Prostate gland (tissue), 2 donors: ENCODE measurements around the gene STAT2. TPM values are rescaled to one million over a fixed set of nuclear protein-coding genes. Genes with fewer than 3 reads are reported as not detected.

Experiments used
- DNase-seq: peaks from one replicate; pipeline ENCODE4 v3.0.0-alpha.2; 2019; ENCODE audit warnings: low spot score
- H3K27ac ChIP-seq, 2 donors: fragments of 200-600 bp; sonication (generic); 2 replicates each; pipeline ENCODE4 v1.5.1; 2017 to 2019
- H3K27me3 ChIP-seq: fragments of 200-600 bp; sonication (generic); replicated peaks from 2 replicates; pipeline ENCODE4 v1.5.1; 2019; ENCODE audit not compliant: insufficient read depth
- H3K36me3 ChIP-seq, 2 donors: fragments of 200-600 bp; sonication (generic); 1 replicate in 1 of 2; 2 replicates in 1 of 2; pipeline versions ENCODE4 v1.5.1 to v1.8.1; 2017 to 2019
- H3K4me1 ChIP-seq: fragments of 200-600 bp; sonication (generic); replicated peaks from 2 replicates; pipeline ENCODE4 v1.5.1; 2019
- H3K4me3 ChIP-seq, 2 donors: fragments of 200-600 bp; sonication (generic); 2 replicates each; pipeline ENCODE4 v1.5.1; 2017 to 2019
- H3K9me3 ChIP-seq: fragments of 200-600 bp; sonication (generic); 2 replicates; pipeline ENCODE4 v1.5.1; 2017
- CTCF ChIP-seq, 4 experiments: fragments of 200-600 bp in 2 of 4; fragments of 450-650 bp in 2 of 4; sonication (generic) in 2 of 4; IDR thresholded peaks; 1 replicate in 3 of 4; 2 replicates in 1 of 4; pipeline ENCODE4 v1.5.1; 2016 to 2019; ENCODE audit warnings: antibody characterized with exemption in 4 of 4, mild to moderate bottlenecking in 2 of 4, moderate library complexity in 2 of 4
- POLR2A ChIP-seq: fragments of 450-650 bp; IDR thresholded peaks from one replicate; pipeline ENCODE4 v1.6.1; 2016; ENCODE audit warnings: antibody characterized with exemption, mild to moderate bottlenecking
- POLR2AphosphoS5 ChIP-seq: sonication (generic); formaldehyde crosslinking; IDR thresholded peaks from one replicate; pipeline ENCODE4 v1.6.1; 2017; ENCODE audit warnings: antibody characterized with exemption
- WGBS: methylation state at CpG from one replicate; pipeline ENCODE4 v1.1.5; 2018; 5-methylcytosine and 5-hydroxymethylcytosine counted together
- intact Hi-C: fragments of 100-400 bp; cut with DNase I; formaldehyde crosslinking; loops from one replicate; pipeline ENCODE4 v1.14.2; 2022
- total RNA-seq, 2 donors: library from RNA; depleted of rRNA; stranded (reverse); fragments of >200 nt; gene quantifications; one replicate each; pipeline ENCODE4 v1.1.0, GENCODE V29; 2016

The STAT2 gene
- total RNA-seq, 2 donors from 2014 or later = 99.8 to 128 TPM

GRCh38 chr12:56317675-56318074, 42.2 kb downstream of the STAT2 start:
- TF ChIP-seq POLR2A (no peak), POLR2AphosphoS5 (no peak), CTCF (IDR thresholded peaks at IDR 0.05) (no peak)
- DNase-seq = no peak
- WGBS = 92% methylated on average over 3 of the region's 3 CpGs
- H3K4me1 ChIP-seq = no peaks in the 10 kb centered on the region
- H3K36me3 ChIP-seq = peaks cover 5 to 11% of the 10 kb centered on the region in 2 donors
- no peaks in the 10 kb centered on the region for H3K27me3 ChIP-seq
- H3K4me3 ChIP-seq = no peak overlapping the region
- no peaks in the 10 kb centered on the region for H3K9me3 ChIP-seq
- intact Hi-C loops = loop anchor here (5.0 kb wide), 1 partner anchor 145 kb away; no protein-coding TSS in a partner anchor
- H3K27ac ChIP-seq = no peak overlapping the region

GRCh38 chr12:56315622-56316473, 44.1 kb downstream of the STAT2 start, which contains the start of gene CNPY2:
CNPY2 (minus strand) TSS chr12:56315988; CDS start chr12:56315217, 771 bp downstream.
- peak; percentile 92 for DNase-seq
- Histone ChIP-seq H3K36me3 (peaks cover 0 to 5% of the 10 kb centered on the region in 2 donors), H3K9me3 (no peaks in the 10 kb centered on the region), H3K4me3 (peak within 1 kb of the TSS; percentile 69 to 95), H3K4me1 (no peaks in the 10 kb centered on the region), H3K27me3 (no peaks in the 10 kb centered on the region), H3K27ac (peak within 1 kb of the TSS; percentile 87 to 91)
- TF ChIP-seq POLR2AphosphoS5 (peak; percentile 88), CTCF (IDR thresholded peaks at IDR 0.05) (peak in 3 of 4 experiments; percentile 7 to 32 (median 23)), POLR2A (peak; percentile 53)
- intact Hi-C loops = loop anchor here (5.0 kb wide), 1 partner anchor 146 kb away; no protein-coding TSS in a partner anchor
- under 1% methylated on average over 58 of the region's 62 CpGs for WGBS

- WGBS = 3% methylated on average over 11 of the region's 11 CpGs
- peak overlapping the region; percentile 87 to 91 for H3K27ac ChIP-seq
- no peak for TF ChIP-seq CTCF (IDR thresholded peaks at IDR 0.05)
- TF ChIP-seq POLR2AphosphoS5 = no peak
- peak overlapping the region; percentile 69 to 95 for H3K4me3 ChIP-seq
- H3K36me3 ChIP-seq = peaks cover 0 to 5% of the 10 kb centered on the region in 2 donors
- no peaks in the 10 kb centered on the region for H3K27me3 ChIP-seq
- intact Hi-C loops = loop anchor here (5.0 kb wide), 1 partner anchor 147 kb away; no protein-coding TSS in a partner anchor
- no peak for DNase-seq
- no peaks in the 10 kb centered on the region for H3K4me1 ChIP-seq
- no peaks in the 10 kb centered on the region for H3K9me3 ChIP-seq
Observed at GRCh38 chr12:56315249-56315621, 44.7 kb downstream of the STAT2 start.

- no peak overlapping the region for H3K27ac ChIP-seq
- intact Hi-C loops = no loop called here
- H3K9me3 ChIP-seq = no peaks in the 10 kb centered on the region
- no peak for TF ChIP-seq POLR2AphosphoS5
- no peak for TF ChIP-seq POLR2A
- TF ChIP-seq CTCF (IDR thresholded peaks at IDR 0.05) = no peak
- 95% methylated on average over 12 of the region's 12 CpGs for WGBS
- no peaks in the 10 kb centered on the region for H3K36me3 ChIP-seq
- H3K4me1 ChIP-seq = no peaks in the 10 kb centered on the region
- H3K27me3 ChIP-seq = no peaks in the 10 kb centered on the region
- no peak overlapping the region for H3K4me3 ChIP-seq
- no peak for DNase-seq
Observed at GRCh38 chr12:56311003-56311402, 48.9 kb downstream of the STAT2 start.
